Heart right ventricle (tissue), 16 donors: Measurements from ENCODE around the gene GRM5. TPM values are rescaled to one million over a fixed set of nuclear protein-coding genes. Genes with fewer than 3 reads are reported as not detected.
"Not testable (repeated sequence)": the region's sequence is repeated elsewhere in the genome, so short reads cannot be mapped to it uniquely, and the experiment has no call there.

Experiments used
- ATAC-seq, 8 donors: fragments of 200-7000 bp; cut with Tn5 transposase; one replicate each; pipeline ENCODE4 v1.9.1; 2020; ENCODE audit warnings: mild to moderate bottlenecking in 8 of 8, moderate library complexity in 8 of 8, moderate number of reproducible peaks in 1 of 8
- DNase-seq, 2 donors: peaks; one replicate each; pipeline ENCODE4 v3.0.0-alpha.2; 2020
- H3K27ac ChIP-seq, 10 donors: fragments of 200-600 bp; sonication (generic) in 2 of 10; one replicate each; pipeline versions ENCODE4 v1.5.0 to v1.8.0; 2020 to 2022; ENCODE audit warnings: mild to moderate bottlenecking in 3 of 10
- H3K27me3 ChIP-seq, 7 donors: fragments of 200-600 bp; one replicate each; pipeline ENCODE4 v1.8.0; 2021 to 2022; ENCODE audit warnings: mild to moderate bottlenecking in 2 of 7
- H3K36me3 ChIP-seq, 9 donors: fragments of 200-600 bp; sonication (generic) in 1 of 9; one replicate each; pipeline versions ENCODE4 v1.5.0 to v1.8.0; 2020 to 2022; ENCODE audit warnings: mild to moderate bottlenecking in 2 of 9
- H3K4me1 ChIP-seq, 9 donors: fragments of 200-600 bp; sonication (generic) in 1 of 9; one replicate each; pipeline versions ENCODE4 v1.5.0 to v1.8.0; 2020 to 2022; ENCODE audit warnings: mild to moderate bottlenecking in 4 of 9
- H3K4me3 ChIP-seq, 10 donors: fragments of 200-600 bp; sonication (generic) in 2 of 10; one replicate each; pipeline versions ENCODE4 v1.5.0 to v1.8.0; 2020 to 2022; ENCODE audit warnings: mild to moderate bottlenecking in 7 of 10, moderate library complexity in 2 of 10
- H3K9me3 ChIP-seq, 11 donors: fragments of 200-600 bp in 10 of 11; sonication (generic) in 2 of 11; one replicate each; pipeline versions ENCODE4 v1.5.0 to v1.8.0; 2013 to 2022; ENCODE audit warnings: mild to moderate bottlenecking in 2 of 11, control low read depth in 1 of 11, moderate library complexity in 1 of 11
- WGBS, 2 donors: extraction: QIAGEN DNeasy Blood & Tissue Kit; methylation state at CpG; one replicate each; pipeline ENCODE4 v1.1.7; 2013; ENCODE audit warnings: inconsistent platforms in 1 of 2; 5-methylcytosine and 5-hydroxymethylcytosine counted together
- intact Hi-C, 10 donors: fragments of 100-400 bp; cut with DNase I; formaldehyde crosslinking; loops; one replicate each; pipeline versions ENCODE4 v1.11.1 to v1.14.2; 2022
- polyA plus RNA-seq, 2 donors: library from polyadenylated mRNA; stranded (reverse); fragments of 200-250 nt; gene quantifications; one replicate each; pipeline ENCODE4 v1.2.3, GENCODE V29; 2013
- total RNA-seq, 10 donors: library from RNA; stranded (reverse); fragmentation: NEBNext Ultra II Directional in 3 of 10; extraction: Animal tissue kit (Norgen Biotek cat#: 25700) in 3 of 10; gene quantifications; one replicate each; pipeline versions ENCODE4 v1.2.1 to v1.2.4, GENCODE V29; 2021 to 2023
- TF ChIP-seq, protein P1 (sequence below), 9 donors: fragments of 200-600 bp; sonication (generic) in 2 of 9; IDR thresholded peaks; one replicate each; pipeline versions ENCODE4 v1.5.0 to v1.8.0; 2021 to 2022; ENCODE audit warnings: antibody characterized with exemption in 9 of 9, mild to moderate bottlenecking in 5 of 9, moderate library complexity in 1 of 9
- donor health status: Arrhythmogenic right ventricular cardiomyopathy.
- donor health status: ischemic (EF 13 %, LVEDD 7.1; RV severe dilation, severe dysfunction).
- donor health status: healthy with polysubstance abuse.
- donor health status: DM: no; HTN: yes; CAD: no.
- donor health status: DM: no; HTN: no; CAD: no.
- donor health status: ischemic (EF 25% LVEDD 6.9; RV normal size, moderate dysfunction).
- donor health status: ischemic (EF 25% LVEDD 5.7; RV mildly dilated, moderate dysfunction).
- donor health status: healthy.
- donor health status: DM: yes; HTN: yes; CAD: no.
- donor health status: Ischemic cardiomyopathy.
- donor health status: ischemic (EF 35%, LVEDD 5.7; RV mildly dilated, moderate dysfunction).
- donor health status: nonischemic (EF 11% LVEDD 7.7; RV severe dilation, severe dysfunction).
- donor health status: DM: yes; HTN: yes; CAD: no.
- donor health status: PGD.
- donor health status: ischemic (EF 29% LVEDD 5.4; RV normal size, mild dysfunction).
- donor health status: nonischemic (EF 23%, LVEDD 6.1; RV moderate dilation, normal function).

The GRM5 gene
- total and polyA plus RNA-seq, 12 donors = 0.01 to 0.09 (median 0.04) TPM; not detected in 8

DNA sequence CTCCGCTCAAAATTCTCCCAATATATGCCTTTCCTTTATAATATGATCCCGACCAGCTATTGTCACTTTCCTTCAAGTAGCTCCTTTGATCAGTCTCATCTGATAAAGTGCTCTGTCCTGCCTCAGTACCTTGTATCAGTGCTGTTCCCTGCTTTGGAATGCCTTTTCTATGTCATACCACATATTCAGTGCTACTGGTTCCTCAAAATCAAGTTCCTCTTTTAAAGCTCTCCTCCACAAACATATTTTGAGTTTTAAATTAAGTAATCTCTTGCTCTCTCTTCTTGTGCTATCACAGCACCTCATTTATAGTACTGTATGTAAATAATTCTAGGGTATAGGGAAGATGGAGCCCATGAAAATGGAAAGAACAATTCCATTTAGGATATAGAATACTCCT lies 591.1 kb downstream of the GRM5 start:
- TF ChIP-seq, protein P1, sequence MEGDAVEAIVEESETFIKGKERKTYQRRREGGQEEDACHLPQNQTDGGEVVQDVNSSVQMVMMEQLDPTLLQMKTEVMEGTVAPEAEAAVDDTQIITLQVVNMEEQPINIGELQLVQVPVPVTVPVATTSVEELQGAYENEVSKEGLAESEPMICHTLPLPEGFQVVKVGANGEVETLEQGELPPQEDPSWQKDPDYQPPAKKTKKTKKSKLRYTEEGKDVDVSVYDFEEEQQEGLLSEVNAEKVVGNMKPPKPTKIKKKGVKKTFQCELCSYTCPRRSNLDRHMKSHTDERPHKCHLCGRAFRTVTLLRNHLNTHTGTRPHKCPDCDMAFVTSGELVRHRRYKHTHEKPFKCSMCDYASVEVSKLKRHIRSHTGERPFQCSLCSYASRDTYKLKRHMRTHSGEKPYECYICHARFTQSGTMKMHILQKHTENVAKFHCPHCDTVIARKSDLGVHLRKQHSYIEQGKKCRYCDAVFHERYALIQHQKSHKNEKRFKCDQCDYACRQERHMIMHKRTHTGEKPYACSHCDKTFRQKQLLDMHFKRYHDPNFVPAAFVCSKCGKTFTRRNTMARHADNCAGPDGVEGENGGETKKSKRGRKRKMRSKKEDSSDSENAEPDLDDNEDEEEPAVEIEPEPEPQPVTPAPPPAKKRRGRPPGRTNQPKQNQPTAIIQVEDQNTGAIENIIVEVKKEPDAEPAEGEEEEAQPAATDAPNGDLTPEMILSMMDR (IDR thresholded peaks at IDR 0.05) = no peak
- Histone ChIP-seq H3K36me3 (no peaks in the 10 kb centered on the region), H3K27me3 (no peaks in the 10 kb centered on the region), H3K27ac (no peak overlapping the region), H3K4me1 (no peaks in the 10 kb centered on the region), H3K9me3 (peaks cover 0 to 2% (median 0%) of the 10 kb centered on the region in 11 donors), H3K4me3 (no peak overlapping the region)
- WGBS, 2 donors = 75 to 87% methylated on average over 2 of the region's 2 CpGs
- intact Hi-C loops = no loop called here
- ATAC-seq (no peak), DNase-seq (no peak)

DNA sequence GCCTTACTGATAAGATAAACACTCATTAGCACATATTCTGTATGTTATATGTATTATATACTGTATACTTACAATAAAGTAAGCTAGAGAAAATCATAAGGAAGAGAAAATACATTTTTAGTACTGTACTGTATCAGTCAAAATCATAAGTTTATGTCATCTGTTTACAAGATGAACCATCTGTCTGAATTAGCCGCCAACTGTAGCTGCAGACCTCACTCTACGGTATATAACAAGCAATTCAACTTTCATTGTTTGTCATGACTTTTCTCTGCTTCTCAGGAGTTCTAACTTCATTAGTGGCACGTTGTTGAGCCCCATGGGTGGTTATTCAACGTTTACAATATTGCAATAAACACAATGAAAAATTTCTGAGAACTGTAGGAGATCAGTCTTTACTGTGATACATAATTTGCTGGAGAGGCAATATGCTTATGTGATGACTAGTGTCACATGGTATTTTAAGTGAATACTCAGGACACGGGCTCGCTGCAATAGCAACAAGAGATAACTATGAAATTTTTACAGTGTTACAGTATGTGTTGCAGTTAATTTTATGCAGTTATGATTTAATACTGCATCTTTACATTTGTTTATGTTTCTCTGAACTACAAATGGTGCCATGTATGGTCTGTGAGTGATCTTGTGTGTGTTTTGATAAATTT lies 596.1 kb downstream of the GRM5 start:
- Histone ChIP-seq H3K36me3 (no peaks in the 10 kb centered on the region), H3K4me1 (no peaks in the 10 kb centered on the region), H3K4me3 (no peak overlapping the region), H3K9me3 (no peaks in the 10 kb centered on the region), H3K27me3 (no peaks in the 10 kb centered on the region), H3K27ac (no peak overlapping the region)
- ATAC-seq (no peak), DNase-seq (no peak)
- intact Hi-C loops = no loop called here
- 54 to 58% methylated on average over 6 of the region's 6 CpGs for WGBS, 2 donors
- TF ChIP-seq, protein P1 (IDR thresholded peaks at IDR 0.05) = no peak

DNA sequence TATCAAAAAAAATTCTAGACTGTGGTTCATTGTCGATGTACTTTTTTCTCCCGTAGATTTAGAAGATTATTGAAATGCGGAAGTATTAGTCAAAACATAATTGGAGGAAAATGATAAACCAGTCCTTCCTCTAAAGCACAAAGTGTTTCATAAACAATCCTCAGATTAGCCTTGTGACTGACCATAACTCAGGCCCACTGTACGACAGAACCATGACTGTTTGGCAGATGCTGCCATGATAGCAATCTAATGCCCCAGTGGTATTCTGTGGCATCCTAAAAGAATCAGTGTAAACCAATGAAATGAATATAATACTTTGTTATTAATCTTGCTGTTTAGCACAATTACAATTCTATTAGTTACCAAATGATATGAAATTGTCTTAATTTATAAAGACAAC lies 601.3 kb downstream of the GRM5 start:
- Histone ChIP-seq H3K27ac (no peak overlapping the region), H3K27me3 (no peaks in the 10 kb centered on the region), H3K36me3 (no peaks in the 10 kb centered on the region), H3K4me1 (no peaks in the 10 kb centered on the region), H3K9me3 (peaks cover 0 to 22% (median 0%) of the 10 kb centered on the region in 11 donors), H3K4me3 (no peak overlapping the region)
- 87 to 93% methylated on average over 4 of the region's 4 CpGs for WGBS, 2 donors
- intact Hi-C loops = no loop called here
- ATAC-seq = no peak
- TF ChIP-seq, protein P1 (IDR thresholded peaks at IDR 0.05) = no peak
- DNase-seq = no peak

DNA sequence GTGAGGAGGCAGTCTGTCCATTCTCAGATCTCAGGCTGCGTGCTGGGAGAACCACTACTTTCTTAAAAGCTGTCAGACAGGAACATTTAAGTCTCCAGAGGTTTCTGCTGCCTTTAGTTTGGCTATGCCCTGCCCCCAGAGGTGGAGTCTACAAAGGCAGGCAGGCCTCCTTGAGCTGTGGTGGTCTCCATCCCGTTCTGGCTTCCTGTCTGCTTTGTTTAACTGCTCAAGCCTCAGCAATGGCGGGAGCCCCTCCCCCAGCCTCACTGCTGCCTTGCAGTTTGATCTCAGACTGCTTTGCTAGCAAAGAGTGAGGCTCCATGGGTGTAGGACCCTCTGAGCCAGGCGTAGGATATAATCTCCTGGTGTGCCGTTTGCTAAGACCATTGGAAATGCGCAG lies 602.5 kb downstream of the GRM5 start:
- ATAC-seq, H3K27ac ChIP-seq, DNase-seq, H3K4me1 ChIP-seq, H3K27me3 ChIP-seq, intact Hi-C loops, H3K4me3 ChIP-seq, H3K36me3 ChIP-seq: not testable (repeated sequence)
- WGBS, 2 donors = 77 to 85% methylated on average over 6 of the region's 6 CpGs
- peaks cover 0 to 27% (median 3%) of the 10 kb centered on the region in 11 donors for H3K9me3 ChIP-seq

DNA sequence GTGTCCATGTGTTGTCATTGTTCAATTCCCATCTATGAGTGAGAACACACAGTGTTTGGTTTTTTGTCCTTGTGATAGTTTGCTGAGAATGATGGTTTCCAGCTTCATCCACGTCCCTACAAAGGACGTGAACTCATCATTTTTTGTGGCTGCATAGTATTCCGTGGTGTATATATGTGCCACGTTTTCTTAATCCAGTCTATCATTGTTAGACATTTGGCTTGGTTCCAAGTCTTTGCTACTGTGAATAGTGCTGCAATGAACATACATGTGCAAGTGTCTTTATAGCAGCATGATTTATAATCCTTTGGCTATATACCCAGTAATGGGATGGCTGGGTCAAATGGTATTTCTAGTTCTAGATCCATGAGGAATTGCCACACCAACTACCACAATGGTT lies 607.7 kb downstream of the GRM5 start:
- ATAC-seq, H3K36me3 ChIP-seq, H3K4me1 ChIP-seq, H3K4me3 ChIP-seq, DNase-seq, H3K27me3 ChIP-seq, H3K27ac ChIP-seq, intact Hi-C loops: not testable (repeated sequence)
- WGBS, 2 donors = 87 to 92% methylated on average over 4 of the region's 4 CpGs
- peaks cover 0 to 24% (median 3%) of the 10 kb centered on the region in 11 donors for H3K9me3 ChIP-seq
